ENCODE data around the gene KCNT1.
"Not testable (repeated sequence)": the region's sequence is repeated elsewhere in the genome, so short reads cannot be mapped to it uniquely, and the experiment has no call there.

KCNT1 gene

GRCh38 chr9:135664801-135665794 lies 36.9 kb upstream of the KCNT1 start:
- Histone ChIP-seq H3K4me1 (ENCODE audit: insufficient read depth, poor library complexity, severe bottlenecking) (no peaks in the 10 kb centered on the region), H3K27ac (ENCODE audit: poor library complexity, severe bottlenecking) (no peak overlapping the region), H3K27me3 (ENCODE audit: insufficient read depth, poor library complexity, severe bottlenecking) (peaks cover 5% of the 10 kb centered on the region), H3K36me3 (ENCODE audit: low read depth) (no peaks in the 10 kb centered on the region), H3K9me3 (ENCODE audit: severe bottlenecking) (no peaks in the 10 kb centered on the region), H3K4me3 (ENCODE audit: severe bottlenecking) (no peak overlapping the region)
- no peak for TF ChIP-seq CTCF (IDR thresholded peaks at IDR 0.05; ENCODE audit: poor library complexity, severe bottlenecking)
- DNase-seq (ENCODE audit: low spot score) (no peak), ATAC-seq (ENCODE audit: low read depth) (no peak)

GRCh38 chr9:135665795-135666189 lies 36.2 kb upstream of the KCNT1 start:
- Histone ChIP-seq H3K36me3 (ENCODE audit: low read depth) (no peaks in the 10 kb centered on the region), H3K4me1 (ENCODE audit: insufficient read depth, poor library complexity, severe bottlenecking) (no peaks in the 10 kb centered on the region), H3K27me3 (ENCODE audit: insufficient read depth, poor library complexity, severe bottlenecking) (peaks cover 5% of the 10 kb centered on the region), H3K9me3 (ENCODE audit: severe bottlenecking) (no peaks in the 10 kb centered on the region), H3K27ac (ENCODE audit: poor library complexity, severe bottlenecking) (no peak overlapping the region), H3K4me3 (ENCODE audit: severe bottlenecking) (no peak overlapping the region)
- DNase-seq (ENCODE audit: low spot score) = no peak
- TF ChIP-seq CTCF (IDR thresholded peaks at IDR 0.05; ENCODE audit: poor library complexity, severe bottlenecking) = no peak
- ATAC-seq (ENCODE audit: low read depth) = no peak

GRCh38 chr9:135666534-135667462 lies 35.2 kb upstream of the KCNT1 start:
- Histone ChIP-seq H3K4me1 (ENCODE audit: insufficient read depth, poor library complexity, severe bottlenecking) (no peaks in the 10 kb centered on the region), H3K27me3 (ENCODE audit: insufficient read depth, poor library complexity, severe bottlenecking) (peaks cover 5% of the 10 kb centered on the region), H3K36me3 (ENCODE audit: low read depth) (no peaks in the 10 kb centered on the region), H3K4me3 (ENCODE audit: severe bottlenecking) (no peak overlapping the region), H3K27ac (ENCODE audit: poor library complexity, severe bottlenecking) (no peak overlapping the region), H3K9me3 (ENCODE audit: severe bottlenecking) (no peaks in the 10 kb centered on the region)
- TF ChIP-seq CTCF (IDR thresholded peaks at IDR 0.05; ENCODE audit: poor library complexity, severe bottlenecking) = no peak
- DNase-seq (ENCODE audit: low spot score) (peak; percentile 48), ATAC-seq (ENCODE audit: low read depth) (no peak)

GRCh38 chr9:135667463-135668001 lies 34.5 kb upstream of the KCNT1 start:
- DNase-seq (ENCODE audit: low spot score) (no peak), ATAC-seq (ENCODE audit: low read depth) (no peak)
- Histone ChIP-seq H3K27me3 (ENCODE audit: insufficient read depth, poor library complexity, severe bottlenecking) (peaks cover 5% of the 10 kb centered on the region), H3K27ac (ENCODE audit: poor library complexity, severe bottlenecking) (no peak overlapping the region), H3K9me3 (ENCODE audit: severe bottlenecking) (no peaks in the 10 kb centered on the region), H3K36me3 (ENCODE audit: low read depth) (no peaks in the 10 kb centered on the region), H3K4me1 (ENCODE audit: insufficient read depth, poor library complexity, severe bottlenecking) (no peaks in the 10 kb centered on the region), H3K4me3 (ENCODE audit: severe bottlenecking) (no peak overlapping the region)
- no peak for TF ChIP-seq CTCF (IDR thresholded peaks at IDR 0.05; ENCODE audit: poor library complexity, severe bottlenecking)

- H3K27me3 ChIP-seq (ENCODE audit: insufficient read depth, poor library complexity, severe bottlenecking); H3K4me1 ChIP-seq (ENCODE audit: insufficient read depth, poor library complexity, severe bottlenecking); H3K9me3 ChIP-seq (ENCODE audit: severe bottlenecking); H3K27ac ChIP-seq (ENCODE audit: poor library complexity, severe bottlenecking); ATAC-seq (ENCODE audit: low read depth); H3K4me3 ChIP-seq (ENCODE audit: severe bottlenecking); H3K36me3 ChIP-seq (ENCODE audit: low read depth); DNase-seq (ENCODE audit: low spot score): not testable (repeated sequence)
Observed at GRCh38 chr9:135669018-135669417, 33.0 kb upstream of the KCNT1 start.
